EH (cell line): ENCODE results near the gene TFAP2B.

Source experiments
- DNase-seq: peaks from one replicate; pipeline ENCODE4 v3.0.0-alpha.2; 2015; ENCODE audit warnings: low read depth

TFAP2B gene

DNA sequence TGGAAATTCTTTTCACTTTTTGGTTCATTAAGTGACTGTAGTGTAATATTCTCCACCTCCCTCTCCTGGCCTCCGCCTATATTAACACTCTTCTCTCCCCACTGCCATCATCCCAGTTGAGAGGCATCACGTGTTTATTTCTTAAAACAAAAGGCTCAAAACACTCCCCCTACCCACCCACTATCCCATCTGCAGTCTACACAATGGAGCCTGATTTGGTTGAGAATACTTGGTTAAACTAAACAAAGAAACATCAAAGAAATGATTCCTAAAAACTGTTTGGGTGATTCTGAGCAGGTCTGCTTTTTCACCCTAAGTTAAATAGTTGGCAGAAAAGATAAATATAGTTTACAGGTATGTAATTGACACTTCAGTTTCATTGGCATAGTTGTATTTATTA lies 5.9 kb downstream of the TFAP2B start:
- no peak for DNase-seq

DNA sequence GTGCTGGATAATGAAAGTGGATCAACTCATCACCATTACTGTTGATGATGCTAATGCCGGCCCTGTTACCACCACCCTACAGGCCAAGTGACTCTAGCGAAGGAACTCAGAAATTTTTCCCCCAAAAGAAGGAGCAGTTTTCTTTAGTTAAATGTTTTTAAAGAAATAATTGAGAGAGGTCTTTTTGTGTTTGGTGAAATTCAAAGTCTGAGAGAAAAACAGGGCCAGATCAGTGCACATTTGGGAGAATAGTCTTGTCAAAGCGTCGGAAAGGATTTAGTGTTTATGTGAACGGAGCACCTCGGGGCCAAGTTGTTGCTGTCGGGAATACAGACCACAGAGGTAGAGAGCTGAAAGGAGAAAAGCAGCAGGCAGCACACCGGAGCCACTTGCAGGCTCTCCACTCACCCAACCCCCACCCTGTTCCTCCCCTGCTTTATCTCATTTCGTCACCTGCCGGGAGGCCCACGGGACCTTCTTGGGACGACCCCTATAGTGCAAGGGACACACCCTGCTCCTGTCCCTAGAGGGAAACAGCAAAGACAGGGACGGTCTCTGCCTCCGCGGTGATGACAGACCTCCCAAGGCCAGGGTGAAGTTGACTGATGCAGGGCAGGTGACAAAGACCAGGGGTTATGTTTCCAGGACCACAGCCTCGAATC lies 6.8 kb downstream of the TFAP2B start:
- DNase-seq, result no peak

DNA sequence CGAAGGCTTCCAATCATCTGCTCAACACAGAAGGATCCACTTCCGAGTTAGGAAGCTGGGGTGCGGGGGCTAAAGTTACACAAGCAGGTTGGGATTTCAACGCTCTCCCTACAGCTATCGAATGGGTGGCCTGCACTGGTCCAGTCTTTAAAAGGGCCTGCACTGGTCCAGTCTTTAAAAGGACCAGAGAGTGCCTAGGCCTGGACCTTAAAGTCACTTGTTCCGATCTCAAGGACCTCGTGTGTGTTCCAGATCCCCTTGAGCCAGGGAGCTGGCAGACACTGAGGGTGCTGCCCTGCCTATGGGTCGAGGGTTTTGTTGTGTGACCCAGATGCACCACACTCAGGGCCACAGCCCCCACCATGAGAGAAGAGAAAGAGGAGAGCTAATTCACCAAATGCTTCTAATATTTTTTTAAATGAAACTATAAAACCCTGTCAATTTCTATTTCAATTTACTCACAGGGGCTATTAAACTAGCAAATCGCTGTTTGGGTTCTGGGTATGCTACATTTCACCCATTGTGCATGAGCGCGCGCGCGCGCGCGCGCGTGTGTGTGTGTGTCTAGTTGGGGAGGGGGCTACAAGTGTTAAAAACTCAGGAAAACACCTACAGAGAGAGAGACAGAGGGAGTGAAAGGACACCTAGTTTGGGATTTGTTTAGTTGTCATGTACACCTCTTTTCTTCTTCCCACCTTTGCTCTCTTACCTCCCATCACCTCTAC lies 7.5 kb downstream of the TFAP2B start:
- no peak for DNase-seq

DNA sequence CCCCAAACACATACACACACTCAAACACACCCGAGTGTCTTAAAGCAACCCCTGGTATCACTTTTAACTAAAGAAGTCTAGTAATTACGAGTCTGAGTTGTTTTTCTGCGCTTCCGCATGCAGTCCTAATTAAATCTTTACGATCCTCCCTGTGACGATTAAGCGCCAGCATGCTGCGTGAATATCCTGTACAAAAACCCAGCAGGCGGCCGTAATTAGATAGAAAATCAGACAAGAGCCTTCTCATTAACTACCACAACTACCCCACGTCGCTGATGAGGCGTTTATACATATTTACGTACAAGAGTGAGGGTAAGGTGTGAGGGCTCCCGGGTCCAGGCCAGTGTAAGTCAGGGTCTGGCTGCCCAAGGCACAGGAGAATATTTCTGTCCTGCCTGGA lies 8.1 kb downstream of the TFAP2B start:
- DNase-seq, result no peak

DNA sequence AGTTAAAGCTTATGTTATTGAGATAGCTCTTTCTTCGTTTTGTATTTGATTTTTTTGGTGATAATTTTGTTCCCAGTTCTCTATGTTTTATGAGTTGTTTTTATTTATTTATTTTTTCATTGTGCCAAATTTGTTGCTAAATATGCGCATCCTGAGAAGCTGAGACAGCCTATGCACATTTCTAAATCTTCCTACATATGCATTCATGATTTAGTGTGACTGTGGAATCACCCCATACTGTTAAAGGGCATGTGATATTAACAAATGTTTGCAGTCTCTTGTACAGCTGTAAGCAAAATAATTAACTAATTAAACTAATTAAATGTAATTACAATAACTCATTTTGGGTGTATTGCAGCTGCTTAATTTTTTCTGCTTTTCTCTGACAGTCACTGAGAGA lies 10.4 kb downstream of the TFAP2B start:
- no peak for DNase-seq

DNA sequence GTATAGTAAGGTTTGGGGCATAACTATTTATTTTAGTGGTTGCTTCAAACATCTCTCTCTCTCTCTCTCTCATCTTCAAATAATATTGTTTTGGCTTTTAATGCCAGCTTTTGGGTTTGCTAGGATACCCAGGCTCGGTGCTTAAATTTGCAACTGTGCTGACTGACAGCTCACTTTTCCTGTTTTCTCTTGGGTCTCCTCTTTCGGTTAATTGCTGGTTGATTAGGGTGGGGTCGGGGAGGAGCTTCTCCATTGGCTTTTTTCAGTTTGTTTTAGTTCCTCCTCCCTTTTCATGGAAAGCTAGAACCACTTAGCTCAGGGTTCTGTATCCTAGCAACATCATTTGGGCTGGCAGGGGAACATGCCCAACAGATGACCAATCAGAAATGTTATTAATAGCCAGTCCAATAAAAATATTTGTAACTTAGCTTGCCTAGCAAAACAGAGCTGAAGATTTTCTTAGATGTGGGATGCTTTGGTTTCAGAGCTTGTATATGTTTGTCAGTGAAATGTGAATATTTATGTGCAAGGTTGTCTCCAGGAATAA lies 11.3 kb downstream of the TFAP2B start:
- DNase-seq, result no peak

DNA sequence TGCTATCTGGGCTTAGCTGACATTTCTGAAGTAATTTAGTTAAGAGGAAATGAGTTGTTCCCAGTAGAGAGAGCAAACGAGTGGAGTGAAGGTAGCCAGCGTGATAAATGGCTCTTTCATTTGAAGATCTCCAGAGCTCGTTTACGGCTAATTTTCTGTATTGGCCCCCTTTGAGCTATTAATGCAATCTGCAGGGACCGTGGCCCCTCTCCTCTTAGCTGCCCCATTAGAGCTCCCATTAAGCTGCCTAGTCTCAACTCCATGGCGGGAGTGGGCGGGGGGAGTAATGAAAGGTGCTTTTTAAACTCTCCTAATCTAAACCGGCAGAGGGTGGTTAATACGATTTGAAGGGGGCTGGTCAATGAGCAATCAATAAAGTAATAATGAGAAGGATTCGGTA lies 12.5 kb downstream of the TFAP2B start:
- DNase-seq, result no peak

DNA sequence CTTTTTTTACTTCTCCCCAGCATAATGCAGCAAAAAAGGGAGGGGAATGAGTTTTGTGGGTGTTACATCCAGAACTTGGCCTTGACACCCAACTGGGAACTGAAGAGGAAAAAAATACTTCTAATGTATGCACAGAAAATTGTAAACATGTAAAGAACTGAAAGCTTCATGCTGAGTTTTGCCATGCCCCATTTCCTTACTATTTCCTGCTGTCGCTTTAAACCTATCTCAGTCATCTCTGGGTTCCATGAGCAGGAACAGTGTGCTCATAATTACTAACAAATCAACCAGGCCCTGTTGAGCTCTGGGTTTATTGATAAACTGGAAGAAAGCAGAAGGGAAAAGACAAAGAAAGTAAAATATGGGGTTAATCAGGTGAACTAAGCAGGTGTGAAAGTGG lies 14.2 kb downstream of the TFAP2B start:
- no peak for DNase-seq

DNA sequence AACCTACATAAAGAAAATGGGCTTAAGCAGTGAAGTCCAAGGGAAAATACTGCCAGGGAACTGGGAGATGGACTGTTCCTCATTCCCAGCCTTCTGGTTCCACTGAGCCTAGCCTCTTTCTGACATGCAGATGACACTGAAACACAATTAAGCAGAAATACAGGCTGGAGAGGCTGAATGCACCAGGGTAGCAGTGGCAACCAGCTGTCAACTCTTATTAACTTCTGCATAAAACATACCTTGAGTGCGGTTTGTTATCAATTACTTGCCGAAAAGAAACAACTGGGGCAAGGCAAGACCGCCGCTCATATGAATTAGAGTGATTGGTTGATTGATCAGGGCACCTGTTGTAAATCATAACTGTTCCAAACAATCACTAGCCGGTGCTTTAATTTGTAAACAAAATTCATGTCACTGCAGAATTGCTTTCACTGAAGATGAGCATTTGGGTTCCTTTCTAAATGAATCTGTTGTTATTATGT lies 16.3 kb downstream of the TFAP2B start:
- DNase-seq, result no peak

DNA sequence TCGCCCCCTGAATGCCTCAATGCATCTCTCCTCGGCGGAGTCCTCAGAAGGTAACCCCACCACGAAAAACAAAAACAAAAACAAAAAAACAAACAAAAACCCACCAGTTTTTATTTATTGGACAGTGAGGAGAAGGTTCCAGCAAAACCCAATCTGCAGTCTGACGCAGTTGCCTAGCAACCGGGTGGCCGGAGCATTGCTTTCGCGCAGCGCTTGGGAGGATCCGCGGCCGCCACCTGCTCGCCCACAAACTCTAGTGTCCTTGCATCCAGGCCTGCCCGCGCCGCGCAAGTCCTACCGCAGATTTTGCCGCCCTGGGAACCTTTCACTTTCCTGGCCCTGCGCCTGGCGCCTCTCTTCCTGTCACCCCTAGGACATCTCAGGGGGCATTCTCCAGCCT lies 17.6 kb downstream of the TFAP2B start:
- no peak for DNase-seq

DNA sequence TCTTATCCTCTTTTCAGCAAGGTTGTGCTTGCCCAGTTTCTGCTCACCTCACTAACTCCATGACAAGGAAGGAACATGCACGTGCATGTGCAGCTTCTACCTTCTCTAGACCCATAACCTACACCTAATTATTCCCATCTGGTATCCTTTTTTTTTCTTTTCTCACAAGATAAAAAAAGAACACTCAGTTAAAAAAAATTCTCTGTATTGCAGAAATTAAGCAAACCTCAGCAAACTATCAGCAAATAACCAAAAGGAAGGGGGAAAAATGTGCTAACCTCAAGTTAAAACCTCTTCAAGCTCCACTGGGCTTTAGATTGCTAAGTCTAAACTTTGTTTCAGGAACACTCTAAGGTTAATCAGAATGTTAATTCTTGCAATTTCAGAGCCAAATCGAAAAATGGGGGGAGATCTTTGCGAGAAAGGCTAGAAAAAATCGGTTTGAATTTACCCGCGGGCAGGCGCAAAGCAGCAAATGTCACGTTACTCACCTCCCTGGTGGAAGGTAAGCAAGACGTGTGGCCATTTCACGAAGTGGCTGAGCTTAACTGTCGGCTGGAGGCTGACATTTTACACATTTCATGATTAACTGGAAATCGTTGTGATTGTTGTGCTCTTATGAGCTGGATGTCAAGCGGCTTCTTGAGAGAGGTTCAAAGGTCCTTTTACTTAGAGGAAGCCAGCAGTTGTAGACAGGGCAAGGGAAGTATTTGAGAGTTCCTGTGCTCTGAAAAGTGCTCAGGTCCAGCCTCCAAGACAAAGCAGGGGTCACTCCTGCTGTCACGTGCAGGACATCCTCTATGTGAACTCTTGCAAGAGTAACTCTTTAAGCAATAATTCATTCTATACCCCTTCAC lies 19.1 kb downstream of the TFAP2B start:
- DNase-seq, result no peak

DNA sequence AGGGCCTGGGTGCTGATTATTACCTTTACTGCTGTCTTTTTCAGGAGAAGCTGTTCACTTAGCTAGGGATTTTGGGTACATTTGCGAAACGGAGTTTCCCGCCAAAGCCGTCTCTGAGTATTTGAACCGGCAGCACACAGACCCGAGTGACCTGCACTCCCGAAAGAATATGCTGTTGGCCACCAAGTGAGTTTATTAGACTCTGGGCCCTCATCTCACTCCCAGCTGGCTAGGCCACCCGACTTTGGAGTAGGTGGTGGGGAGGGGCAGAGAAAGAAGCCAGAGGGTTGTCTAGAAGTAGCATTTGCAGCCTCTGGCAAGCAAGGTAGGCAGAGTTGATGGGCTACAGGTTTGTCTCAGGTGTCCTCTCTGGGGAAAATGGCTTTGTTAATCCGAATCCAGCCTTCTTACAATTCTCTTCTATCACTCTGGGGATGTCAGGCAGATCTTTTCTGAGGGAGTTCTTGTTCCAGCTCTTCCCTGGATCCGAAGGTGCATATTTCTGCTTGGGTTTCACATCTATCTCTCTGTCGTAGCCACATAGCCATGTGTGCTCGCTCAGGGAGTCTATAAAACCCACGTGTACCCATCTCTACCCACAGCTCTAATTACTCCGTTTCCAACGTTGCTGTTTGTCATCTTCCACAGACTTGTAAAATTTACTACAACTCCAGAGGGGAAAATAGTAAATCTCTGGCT lies 21.6 kb downstream of the TFAP2B start:
- no peak for DNase-seq

DNA sequence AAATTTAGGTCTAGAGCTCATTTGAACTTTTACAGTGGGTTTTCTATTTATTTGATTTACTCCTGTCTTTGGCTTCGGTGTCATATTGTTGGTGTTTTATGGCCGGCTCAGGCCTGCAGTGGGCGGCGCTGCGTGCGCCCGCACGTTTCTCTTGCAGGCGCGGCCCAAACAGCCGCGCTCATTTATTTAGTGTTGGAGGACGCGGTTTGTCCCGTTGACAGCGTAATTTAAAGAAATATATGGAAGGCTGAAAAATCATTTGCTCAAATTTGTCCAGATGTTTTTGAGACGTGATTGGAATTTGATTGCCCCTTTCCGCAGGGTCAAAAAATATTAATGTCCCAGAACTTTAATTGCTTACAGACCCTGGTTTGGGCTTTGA lies 22.1 kb downstream of the TFAP2B start:
- DNase-seq, result no peak

DNA sequence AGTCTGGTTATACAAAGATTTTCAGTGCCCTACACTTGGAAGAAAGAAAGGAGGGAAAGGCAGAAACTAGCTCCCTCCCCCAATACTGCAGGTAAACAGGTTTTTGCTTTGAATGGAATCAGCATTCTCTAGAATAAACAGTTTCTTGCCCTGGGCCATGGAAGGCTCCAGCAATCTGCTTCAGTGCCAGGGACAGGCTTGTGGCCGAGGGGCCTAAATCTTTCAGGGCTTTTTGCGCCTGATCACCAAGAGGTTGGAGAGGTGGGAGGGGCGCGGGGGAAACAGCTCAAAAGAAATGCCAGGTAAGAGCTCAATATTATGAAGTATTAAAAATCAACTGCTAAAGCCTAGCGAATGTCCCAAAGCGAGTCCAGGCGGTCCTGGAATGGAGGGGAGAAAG lies 23.8 kb downstream of the TFAP2B start:
- DNase-seq, result no peak

DNA sequence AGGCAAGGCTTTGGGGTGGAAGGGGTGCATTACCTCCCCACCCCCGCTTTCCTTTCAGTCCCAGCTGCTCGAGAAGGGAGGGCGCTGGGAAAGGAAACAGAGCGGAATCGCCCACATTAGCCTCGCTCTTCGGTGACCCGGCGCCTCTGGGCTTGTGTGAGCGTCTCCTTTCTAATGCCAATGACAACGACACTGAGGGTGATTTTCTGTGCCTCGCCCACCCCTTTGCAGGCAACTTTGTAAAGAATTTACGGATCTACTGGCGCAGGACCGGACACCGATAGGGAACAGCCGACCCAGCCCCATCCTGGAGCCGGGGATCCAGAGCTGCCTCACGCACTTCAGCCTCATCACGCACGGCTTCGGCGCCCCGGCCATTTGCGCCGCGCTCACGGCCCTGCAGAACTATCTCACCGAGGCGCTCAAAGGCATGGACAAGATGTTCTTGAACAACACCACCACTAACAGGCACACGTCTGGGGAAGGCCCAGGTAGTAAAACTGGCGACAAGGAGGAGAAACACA lies 24.3 kb downstream of the TFAP2B start:
- DNase-seq, result no peak

DNA sequence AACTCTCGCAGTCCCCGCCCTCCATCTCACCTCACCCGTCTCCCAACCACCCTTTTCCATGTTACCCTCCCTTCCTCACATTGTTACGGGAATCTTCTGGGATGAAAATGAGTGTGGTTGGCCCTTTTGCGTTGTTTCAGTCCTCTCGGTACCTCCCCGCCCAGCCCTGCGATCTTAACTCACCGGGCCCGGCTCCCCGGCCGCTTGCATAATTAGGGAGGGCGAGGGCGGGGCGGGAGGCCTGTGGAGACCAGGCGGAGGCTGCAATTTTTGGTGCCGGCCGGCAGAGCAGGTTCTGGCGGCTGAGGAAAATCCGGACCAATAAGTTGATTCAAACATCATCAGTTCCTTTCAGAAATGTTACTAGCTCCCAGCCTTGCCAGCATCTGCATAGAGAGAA lies 25.2 kb downstream of the TFAP2B start:
- DNase-seq, result no peak

DNA sequence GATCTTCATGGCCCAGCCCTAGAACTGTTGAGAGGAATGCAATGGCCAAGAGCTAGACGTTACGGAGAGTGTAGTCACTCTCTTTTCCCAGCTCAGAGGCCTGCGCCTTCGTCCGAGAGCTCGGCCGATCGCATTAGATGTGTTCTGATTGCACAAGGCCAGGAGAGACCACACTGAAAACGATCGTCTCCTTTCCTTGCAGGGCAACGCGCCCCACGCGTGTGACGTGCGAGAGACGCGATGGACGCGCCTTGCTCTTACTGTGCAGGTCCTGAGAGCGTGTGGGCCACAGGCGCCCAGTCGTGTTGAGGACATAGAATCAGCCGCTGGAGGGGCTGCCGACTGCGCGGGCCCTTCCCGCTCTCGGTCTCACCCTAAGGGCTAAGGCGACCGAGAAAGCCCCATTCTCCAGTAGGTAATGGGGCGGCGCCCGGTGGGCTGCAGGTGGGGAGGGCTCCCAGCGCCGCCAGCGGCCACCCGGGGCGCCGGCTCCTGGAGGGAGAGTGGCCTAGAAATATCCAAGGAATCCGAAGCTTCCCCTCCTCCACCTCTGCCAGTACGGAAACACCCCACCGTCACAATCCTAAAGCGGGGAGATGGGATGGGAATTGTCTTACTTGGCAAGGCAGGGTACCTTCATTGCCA lies 26.9 kb downstream of the TFAP2B start:
- DNase-seq, result no peak

DNA sequence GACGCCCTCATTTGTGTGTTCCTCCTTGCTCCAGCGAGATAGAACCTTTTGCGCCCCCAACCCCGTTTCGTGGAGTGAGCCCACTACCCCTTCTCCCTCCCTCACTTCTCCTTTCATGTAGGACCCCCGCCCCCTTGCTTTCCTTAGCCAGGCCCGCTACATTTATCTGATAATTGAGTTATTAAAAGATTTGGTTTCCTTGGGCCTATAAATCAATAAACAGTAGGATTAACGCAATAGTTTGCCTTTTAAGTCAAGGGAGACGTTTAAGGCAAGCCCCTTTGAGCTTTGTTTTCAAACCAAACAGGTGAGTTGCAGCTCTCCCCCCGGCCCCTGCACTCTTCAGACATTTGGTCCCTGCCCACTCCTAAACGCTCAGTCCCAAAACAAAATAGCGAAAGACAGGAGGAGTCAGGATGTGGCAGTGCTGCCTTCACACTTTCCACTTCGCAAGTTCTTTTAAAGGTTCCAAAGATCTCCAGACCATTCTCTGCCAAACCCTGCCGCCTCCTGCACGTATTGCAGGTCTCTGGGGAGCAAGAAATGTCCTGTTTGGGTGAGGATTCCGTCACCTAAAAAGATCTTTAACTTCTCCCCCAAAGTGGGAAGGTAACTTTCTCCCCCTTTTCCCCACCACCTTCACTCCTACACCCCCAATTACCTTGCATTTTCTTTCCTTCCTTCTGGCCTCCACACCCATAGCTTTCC lies 27.6 kb downstream of the TFAP2B start:
- no peak for DNase-seq

DNA sequence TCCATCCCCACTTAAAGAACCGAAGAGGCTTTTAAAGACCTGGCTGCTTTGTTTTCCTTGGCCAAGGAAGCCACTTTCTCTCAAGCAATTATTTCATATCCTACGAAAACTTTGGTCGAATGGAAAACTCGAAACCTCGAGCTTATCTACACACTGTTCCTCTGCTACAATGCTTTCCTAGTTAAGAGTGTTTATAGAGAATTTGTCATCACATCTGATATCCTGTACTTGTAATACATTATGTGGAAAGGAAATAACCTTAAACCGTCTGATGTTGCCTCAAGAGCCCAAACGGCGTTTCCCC lies 28.1 kb downstream of the TFAP2B start:
- DNase-seq, result no peak

DNA sequence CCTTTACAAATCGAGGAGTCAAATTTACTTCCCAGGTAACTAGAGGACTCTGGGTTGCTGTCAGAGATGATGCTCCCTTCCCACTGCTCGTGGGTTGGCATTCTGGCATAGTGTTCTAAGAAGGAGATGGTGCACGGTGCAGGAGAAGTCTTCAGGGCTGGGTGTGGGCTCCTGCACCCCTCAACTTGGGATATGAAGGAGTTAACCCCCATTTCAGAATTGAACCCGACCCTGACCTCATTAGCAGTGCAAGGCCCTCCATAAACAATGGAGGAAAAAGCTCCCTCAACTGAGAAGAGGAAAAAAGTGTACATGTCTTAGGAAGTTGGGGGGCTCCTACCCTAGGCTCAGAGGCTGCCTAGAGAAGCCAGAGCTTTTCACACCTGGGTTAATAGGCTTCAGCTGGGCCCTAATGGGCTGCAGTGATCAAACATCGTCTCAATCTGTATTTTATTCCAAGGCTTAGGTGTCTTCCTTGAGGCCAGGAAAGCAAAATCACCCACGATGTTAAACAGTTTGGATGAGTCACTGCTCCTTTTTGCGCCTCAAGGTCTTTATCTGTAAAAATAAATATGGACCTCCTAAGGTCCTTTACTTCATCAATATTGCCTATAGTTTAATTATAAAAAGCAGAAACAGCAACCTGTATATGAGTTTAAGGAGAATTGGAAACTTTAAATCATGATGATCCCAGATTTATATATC lies 29.4 kb downstream of the TFAP2B start:
- DNase-seq, result no peak
